Measurements from ENCODE around the gene KCNJ2.
A peak's percentile ranks its signal among the peaks of the same experiment; 100 is the strongest.

Gene KCNJ2

DNA sequence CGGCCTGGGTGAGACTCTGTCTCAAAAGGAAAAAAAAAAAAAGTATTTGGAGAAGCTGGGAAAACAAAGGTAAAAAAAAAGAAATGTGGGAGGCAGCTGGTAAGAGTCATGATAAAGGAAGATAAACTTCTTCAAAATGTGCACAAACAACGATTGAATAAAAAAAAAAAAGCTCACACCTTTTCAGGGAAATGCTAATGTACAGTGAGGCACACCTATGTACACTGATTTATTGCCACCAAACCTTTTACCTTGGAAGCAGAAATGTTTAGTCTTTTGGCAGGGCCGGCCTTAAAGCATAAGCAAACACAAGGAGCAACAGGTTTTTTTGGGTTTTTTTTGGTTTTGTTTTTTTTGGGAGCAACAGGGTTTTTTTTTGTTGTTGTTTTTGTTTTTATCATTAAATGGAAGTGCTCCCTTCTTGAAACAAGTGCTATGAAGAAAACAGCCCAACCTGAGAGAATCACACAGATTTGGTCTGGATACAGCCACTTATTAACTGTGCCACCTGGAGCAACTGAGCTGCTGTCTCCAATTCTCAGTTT is 29.8 kb upstream of the KCNJ2 start:
- Histone ChIP-seq H3K27ac (no peak overlapping the region), H3K4me1 (peaks cover 21 to 97% (median 67%) of the 10 kb centered on the region in 10 experiments), H3K36me3 (no peaks in the 10 kb centered on the region)

DNA sequence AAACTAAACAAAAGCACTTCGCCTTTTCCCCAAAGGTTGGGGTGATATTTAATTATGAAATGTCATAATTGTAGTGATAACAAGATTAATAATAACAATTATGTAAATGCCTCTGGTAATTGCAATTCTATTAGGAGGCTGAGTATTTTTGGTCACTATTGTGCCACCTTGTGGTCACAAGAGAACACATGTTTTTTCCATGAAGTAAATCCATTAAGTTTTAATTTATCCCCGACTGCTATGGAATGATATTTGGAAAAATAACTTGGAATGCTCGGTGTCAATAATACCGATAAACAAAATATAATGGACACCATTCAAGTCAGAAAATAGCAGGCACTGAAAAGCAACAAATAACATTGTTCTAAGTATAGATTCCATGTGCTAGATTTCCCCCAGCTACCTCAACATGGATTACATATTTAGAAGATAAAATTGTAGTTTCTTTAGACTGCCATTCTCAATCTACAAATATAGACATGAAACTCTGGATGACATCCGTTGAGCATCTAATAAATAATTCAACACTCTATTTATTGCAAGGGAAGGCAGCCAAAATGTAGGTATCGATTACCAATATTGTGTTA is 25.0 kb upstream of the KCNJ2 start:
- Histone ChIP-seq H3K27me3 (no peaks in the 10 kb centered on the region), H4K20me1 (no peaks in the 10 kb centered on the region), H3K4me2 (peak overlapping the region in 2 of 11 experiments; percentile 28 to 79; a peak in 1 of 22 replicates)

More for the DNA sequence above, 29.8 kb upstream of the KCNJ2 start:
- Histone ChIP-seq H3K27me3 (no peaks in the 10 kb centered on the region), H3K9me3 (replicated peaks in 1 of 11) (no peaks in the 10 kb centered on the region; a peak in 1 of 22 replicates), H4K20me1 (no peaks in the 10 kb centered on the region), H3K9ac (no peak overlapping the region), H3K4me3 (no peak overlapping the region), H3K4me2 (peak overlapping the region in 5 of 11 experiments; percentile 76 to 92 (median 84); a peak in 7 of 22 replicates)
- no peak for TF ChIP-seq Cebpa-rat (IDR thresholded peaks at IDR 0.05)

DNA sequence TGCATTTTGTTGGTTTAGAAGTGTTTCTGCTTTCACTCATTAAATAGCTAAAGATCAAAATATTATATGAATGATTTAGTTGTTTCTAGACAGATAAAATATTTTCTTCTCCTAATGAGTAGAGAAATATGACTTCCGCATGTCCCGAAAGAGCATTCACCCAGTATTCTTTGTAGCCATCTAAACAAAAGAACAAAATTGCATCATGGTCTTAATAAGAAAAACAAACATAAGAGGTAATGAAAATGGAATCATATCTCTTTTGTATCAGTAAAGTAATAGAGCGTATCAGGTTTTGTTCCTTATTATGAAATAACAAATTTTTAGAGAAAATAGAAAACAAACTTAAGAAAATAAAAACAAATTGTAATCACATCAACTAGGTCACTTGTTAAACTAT is 16.1 kb upstream of the KCNJ2 start:
- peaks cover 0 to 12% (median 6%) of the 10 kb centered on the region in 11 experiments; a peak in 10 of 22 replicates for H3K9me3 ChIP-seq (replicated peaks in 1 of 11)
- H3K4me3 ChIP-seq = no peak overlapping the region
- no peaks in the 10 kb centered on the region; a peak in 1 of 22 replicates for H3K27me3 ChIP-seq
- no peak overlapping the region for H3K27ac ChIP-seq
- TF ChIP-seq Cebpa-rat (IDR thresholded peaks at IDR 0.05) = no peak
- no peak overlapping the region for H3K4me2 ChIP-seq
- H3K4me1 ChIP-seq = no peaks in the 10 kb centered on the region
- no peak overlapping the region for H3K9ac ChIP-seq
- no peaks in the 10 kb centered on the region for H4K20me1 ChIP-seq
- H3K36me3 ChIP-seq = no peaks in the 10 kb centered on the region

More for the DNA sequence above, 25.0 kb upstream of the KCNJ2 start:
- no peaks in the 10 kb centered on the region for H3K36me3 ChIP-seq
- no peaks in the 10 kb centered on the region; a peak in 1 of 22 replicates for H3K9me3 ChIP-seq (replicated peaks in 1 of 11)
- peaks cover 0 to 55% (median 30%) of the 10 kb centered on the region in 10 experiments; a peak in 14 of 20 replicates for H3K4me1 ChIP-seq
- TF ChIP-seq Cebpa-rat (IDR thresholded peaks at IDR 0.05) = no peak
- H3K9ac ChIP-seq = no peak overlapping the region
- H3K27ac ChIP-seq = no peak overlapping the region
- no peak overlapping the region for H3K4me3 ChIP-seq

DNA sequence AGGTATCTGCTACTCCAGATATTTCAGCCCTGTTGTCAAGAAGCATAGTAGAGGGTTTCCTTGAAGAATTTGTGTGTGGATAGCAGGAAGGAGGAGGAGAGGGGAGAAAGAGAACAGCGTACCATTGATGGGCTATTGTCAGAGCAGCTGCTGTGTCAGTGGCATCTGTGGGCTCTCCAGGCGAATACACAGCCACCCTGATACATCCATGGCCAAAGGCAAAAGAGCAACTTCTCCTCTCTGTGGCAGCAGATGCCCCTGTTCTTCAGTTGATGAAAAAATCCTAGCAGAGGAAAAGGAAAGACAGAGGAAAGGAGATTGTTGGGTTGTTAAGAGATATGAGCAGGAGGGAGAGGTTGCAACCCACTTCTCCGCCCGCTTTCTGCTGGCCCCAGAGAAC is 12.2 kb upstream of the KCNJ2 start:
- H3K27me3 ChIP-seq = no peaks in the 10 kb centered on the region
- no peaks in the 10 kb centered on the region for H4K20me1 ChIP-seq
- H3K9me3 ChIP-seq (replicated peaks in 1 of 11) = no peaks in the 10 kb centered on the region

DNA sequence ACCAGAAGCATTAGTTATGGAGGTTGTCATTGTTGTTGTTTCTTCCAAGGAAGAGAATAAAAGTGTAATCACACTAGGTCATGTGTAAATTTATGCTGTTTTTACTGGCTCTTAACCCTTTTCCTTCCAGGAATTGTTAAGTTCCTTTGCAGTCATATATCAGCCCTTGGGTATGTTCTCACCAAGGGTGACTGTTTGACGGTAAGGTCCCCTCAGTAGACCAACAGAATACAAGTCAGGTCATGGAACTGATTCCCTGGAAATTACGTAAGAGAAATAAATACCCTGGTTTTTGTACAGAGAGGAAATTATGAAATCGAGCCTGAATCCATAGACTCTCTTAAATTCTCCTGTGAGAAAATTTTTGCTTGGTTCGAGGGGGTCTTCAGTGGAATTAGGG is 11.2 kb upstream of the KCNJ2 start:
- Histone ChIP-seq H3K4me2 (no peak overlapping the region), H3K4me3 (no peak overlapping the region)
- no peak for TF ChIP-seq Cebpa-rat (IDR thresholded peaks at IDR 0.05)

More for the DNA sequence above, 12.2 kb upstream of the KCNJ2 start:
- H3K9ac ChIP-seq = no peak overlapping the region
- H3K4me1 ChIP-seq = no peaks in the 10 kb centered on the region
- no peak for TF ChIP-seq Cebpa-rat (IDR thresholded peaks at IDR 0.05)
- no peaks in the 10 kb centered on the region for H3K36me3 ChIP-seq
- H3K27ac ChIP-seq = no peak overlapping the region
- H3K4me2 ChIP-seq = no peak overlapping the region
- H3K4me3 ChIP-seq = no peak overlapping the region

DNA sequence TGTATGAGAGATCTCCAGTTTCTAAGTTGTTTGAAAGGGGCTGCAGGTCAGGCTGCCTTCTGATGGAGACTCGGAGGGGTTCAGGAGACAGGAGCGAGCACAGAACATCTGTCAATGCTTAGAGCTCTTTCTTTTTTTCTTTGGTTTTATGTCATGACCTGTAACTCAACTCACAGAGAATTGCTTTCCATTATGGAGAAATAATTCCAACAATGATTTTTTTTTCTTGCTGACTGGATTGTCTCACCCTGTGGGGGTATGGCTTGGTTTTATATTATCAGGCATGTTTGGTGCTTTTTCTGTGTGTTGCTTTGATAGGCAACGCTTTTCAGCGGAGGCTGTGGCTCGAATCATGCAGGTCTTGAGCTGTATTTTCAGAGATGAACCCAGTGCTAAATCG is 10.7 kb upstream of the KCNJ2 start:
- H3K4me3 ChIP-seq = no peak overlapping the region
- no peak overlapping the region for H3K4me2 ChIP-seq
- no peaks in the 10 kb centered on the region for H3K9me3 ChIP-seq (replicated peaks in 1 of 11)
- H3K27ac ChIP-seq = no peak overlapping the region
- no peaks in the 10 kb centered on the region for H3K4me1 ChIP-seq
- TF ChIP-seq Cebpa-rat (IDR thresholded peaks at IDR 0.05) = no peak
- H4K20me1 ChIP-seq = no peaks in the 10 kb centered on the region
- H3K9ac ChIP-seq = no peak overlapping the region
- no peaks in the 10 kb centered on the region for H3K36me3 ChIP-seq
- H3K27me3 ChIP-seq = no peaks in the 10 kb centered on the region

More for the DNA sequence above, 11.2 kb upstream of the KCNJ2 start:
- Histone ChIP-seq H3K36me3 (no peaks in the 10 kb centered on the region), H3K9me3 (replicated peaks in 1 of 11) (no peaks in the 10 kb centered on the region), H3K9ac (no peak overlapping the region), H3K4me1 (no peaks in the 10 kb centered on the region), H3K27me3 (no peaks in the 10 kb centered on the region), H3K27ac (no peak overlapping the region), H4K20me1 (no peaks in the 10 kb centered on the region)

DNA sequence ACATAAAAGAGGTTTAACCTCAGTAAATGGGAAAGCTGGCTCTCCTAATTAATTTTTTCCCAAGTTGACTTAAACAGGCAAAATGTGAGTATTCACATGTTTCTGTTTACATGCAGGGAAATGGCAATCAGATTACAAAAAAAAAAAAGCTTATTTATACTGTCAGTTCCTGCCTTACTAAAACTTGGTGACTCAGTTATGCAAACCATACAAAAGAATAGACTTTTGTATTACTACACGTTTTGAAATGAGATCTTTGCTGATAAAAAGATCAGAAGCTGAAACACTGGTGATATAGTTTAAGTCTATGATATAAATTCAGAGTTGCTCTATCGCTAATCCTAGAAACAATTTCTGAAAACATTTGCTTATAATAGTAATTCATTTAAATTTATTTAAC is 9.4 kb upstream of the KCNJ2 start:
- no peak overlapping the region for H3K9ac ChIP-seq
- no peak overlapping the region for H3K4me3 ChIP-seq
- peaks cover 0 to 6% (median 0%) of the 10 kb centered on the region in 10 experiments; a peak in 1 of 20 replicates for H3K4me1 ChIP-seq
- no peak overlapping the region for H3K27ac ChIP-seq
- H4K20me1 ChIP-seq = no peaks in the 10 kb centered on the region
- no peaks in the 10 kb centered on the region for H3K36me3 ChIP-seq
- no peaks in the 10 kb centered on the region for H3K27me3 ChIP-seq
- TF ChIP-seq Cebpa-rat (IDR thresholded peaks at IDR 0.05) = no peak
- H3K4me2 ChIP-seq = no peak overlapping the region
- no peaks in the 10 kb centered on the region for H3K9me3 ChIP-seq (replicated peaks in 1 of 11)

DNA sequence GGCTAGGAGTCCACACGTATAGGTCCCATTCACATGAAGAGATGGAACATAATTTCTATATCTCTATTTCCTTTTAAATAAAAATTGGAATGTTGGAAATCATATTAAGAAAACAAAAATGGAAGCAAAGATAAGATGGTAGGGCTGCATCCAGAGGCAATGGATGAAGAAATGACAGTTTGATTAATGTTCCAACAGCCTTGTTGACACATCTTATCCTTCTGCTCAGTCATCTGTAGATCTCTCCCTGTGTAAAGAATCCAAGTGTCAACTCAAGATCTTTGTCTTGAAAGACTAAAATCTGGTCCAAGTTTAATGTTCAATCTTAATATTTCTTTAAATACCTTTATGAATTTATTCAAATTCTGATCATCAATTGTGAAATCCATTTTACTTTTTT is 7.8 kb upstream of the KCNJ2 start:
- Histone ChIP-seq H3K9ac (no peak overlapping the region), H3K4me2 (no peak overlapping the region), H3K4me3 (no peak overlapping the region), H3K9me3 (replicated peaks in 1 of 11) (no peaks in the 10 kb centered on the region), H3K27me3 (no peaks in the 10 kb centered on the region), H3K4me1 (peaks cover 0 to 8% (median under 1%) of the 10 kb centered on the region in 10 experiments; a peak in 7 of 20 replicates), H3K27ac (no peak overlapping the region), H4K20me1 (no peaks in the 10 kb centered on the region), H3K36me3 (no peaks in the 10 kb centered on the region)
- no peak for TF ChIP-seq Cebpa-rat (IDR thresholded peaks at IDR 0.05)

DNA sequence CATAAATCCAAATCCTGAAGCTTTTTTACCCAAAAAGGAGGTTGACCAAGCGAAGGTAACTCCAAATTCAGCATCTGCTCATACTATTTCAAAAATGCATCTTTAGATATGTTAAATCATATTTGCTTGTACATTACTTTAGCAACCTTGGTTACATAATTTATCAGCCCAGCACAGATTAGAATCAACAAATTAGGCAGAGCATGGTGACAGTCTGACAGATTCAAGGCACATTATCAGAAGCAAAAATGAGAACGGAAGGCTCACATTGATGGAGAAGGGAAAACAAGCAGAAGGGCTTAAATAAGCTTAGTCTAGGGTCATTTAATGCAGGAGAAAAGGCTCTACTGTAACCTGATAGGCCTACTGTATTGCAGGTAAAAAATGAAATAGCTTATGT is 3.9 kb upstream of the KCNJ2 start:
- H3K27ac ChIP-seq = no peak overlapping the region
- H3K36me3 ChIP-seq = no peaks in the 10 kb centered on the region
- TF ChIP-seq Cebpa-rat (IDR thresholded peaks at IDR 0.05) = no peak
- H3K4me2 ChIP-seq = no peak overlapping the region
- H3K9ac ChIP-seq = no peak overlapping the region
- H3K4me3 ChIP-seq = no peak overlapping the region
- no peaks in the 10 kb centered on the region for H3K9me3 ChIP-seq (replicated peaks in 1 of 11)
- H3K27me3 ChIP-seq = no peaks in the 10 kb centered on the region
- H4K20me1 ChIP-seq = peaks cover 0 to 4% (median 0%) of the 10 kb centered on the region in 11 experiments; a peak in 1 of 22 replicates
- peaks cover 13 to 24% (median 19%) of the 10 kb centered on the region in 10 experiments; a peak in 19 of 20 replicates for H3K4me1 ChIP-seq

DNA sequence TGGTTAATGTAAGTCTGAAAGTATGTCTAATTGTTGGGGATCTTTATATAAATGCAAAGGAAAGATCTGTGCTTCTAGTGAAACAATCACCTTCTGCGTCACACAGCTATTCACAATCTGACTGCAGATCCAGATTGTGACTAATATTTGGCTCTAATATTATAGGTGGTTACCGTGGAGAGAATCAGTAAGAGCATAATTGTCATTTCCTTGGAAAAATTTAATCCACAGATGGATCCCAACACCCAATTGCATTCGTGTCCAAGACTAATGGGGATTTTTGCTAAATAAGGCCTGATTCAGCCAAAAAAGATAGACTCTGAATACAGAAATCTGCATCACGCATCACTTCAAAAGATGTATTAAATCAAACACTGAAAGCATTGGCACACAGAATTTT is 2.7 kb upstream of the KCNJ2 start:
- no peak overlapping the region for H3K9ac ChIP-seq
- H3K9me3 ChIP-seq (replicated peaks in 1 of 11) = no peaks in the 10 kb centered on the region
- H3K27ac ChIP-seq = no peak overlapping the region
- H3K4me1 ChIP-seq = peaks cover 21 to 35% (median 26%) of the 10 kb centered on the region in 10 experiments
- peak overlapping the region in 6 of 11 experiments; percentile 77 to 95 (median 88); a peak in 9 of 22 replicates for H3K4me2 ChIP-seq
- TF ChIP-seq Cebpa-rat (IDR thresholded peaks at IDR 0.05) = no peak
- H3K36me3 ChIP-seq = no peaks in the 10 kb centered on the region
- no peak overlapping the region for H3K4me3 ChIP-seq
- peaks cover 0 to 8% (median 0%) of the 10 kb centered on the region in 11 experiments; a peak in 7 of 22 replicates for H4K20me1 ChIP-seq
- H3K27me3 ChIP-seq = no peaks in the 10 kb centered on the region

All from BLaER1 treated with 17β-estradiol and CSF1 and Interleukin-3, amounts not matched to agents 10 nM and 100 nM (cell line).